Muscle layer of duodenum (tissue), 2 donors: ENCODE data around the gene SH3PXD2A.

Experiments used
- H3K27ac ChIP-seq: one replicate; pipeline ENCODE4 v1.7.0; 2013; ENCODE audit warnings: mild to moderate bottlenecking, low read length
- H3K27me3 ChIP-seq: one replicate; pipeline ENCODE4 v1.7.0; 2013; ENCODE audit warnings: low read depth, mild to moderate bottlenecking, control low read depth, low read length
- H3K36me3 ChIP-seq, 2 donors: one replicate each; pipeline ENCODE4 v1.7.0; 2013; ENCODE audit warnings: low read length in 2 of 2, control low read depth in 1 of 2, mild to moderate bottlenecking in 1 of 2; ENCODE audit not compliant: insufficient read depth in 2 of 2, control insufficient read depth in 1 of 2
- H3K4me1 ChIP-seq, 2 donors: one replicate each; pipeline ENCODE4 v1.7.0; 2013; ENCODE audit warnings: low read length in 2 of 2, mild to moderate bottlenecking in 2 of 2, control low read depth in 1 of 2, moderate library complexity in 1 of 2; ENCODE audit not compliant: insufficient read depth in 2 of 2, control insufficient read depth in 1 of 2
- H3K4me3 ChIP-seq, 2 donors: one replicate each; pipeline ENCODE4 v1.7.0; 2013; ENCODE audit warnings: low read length in 2 of 2, low read depth in 1 of 2, mild to moderate bottlenecking in 1 of 2
- H3K9me3 ChIP-seq, 2 donors: one replicate each; pipeline ENCODE4 v1.7.0; 2013; ENCODE audit warnings: low read length in 2 of 2, control low read depth in 1 of 2, mild to moderate bottlenecking in 1 of 2; ENCODE audit not compliant: control insufficient read depth in 1 of 2
- donor health status: healthy.

Gene SH3PXD2A

DNA sequence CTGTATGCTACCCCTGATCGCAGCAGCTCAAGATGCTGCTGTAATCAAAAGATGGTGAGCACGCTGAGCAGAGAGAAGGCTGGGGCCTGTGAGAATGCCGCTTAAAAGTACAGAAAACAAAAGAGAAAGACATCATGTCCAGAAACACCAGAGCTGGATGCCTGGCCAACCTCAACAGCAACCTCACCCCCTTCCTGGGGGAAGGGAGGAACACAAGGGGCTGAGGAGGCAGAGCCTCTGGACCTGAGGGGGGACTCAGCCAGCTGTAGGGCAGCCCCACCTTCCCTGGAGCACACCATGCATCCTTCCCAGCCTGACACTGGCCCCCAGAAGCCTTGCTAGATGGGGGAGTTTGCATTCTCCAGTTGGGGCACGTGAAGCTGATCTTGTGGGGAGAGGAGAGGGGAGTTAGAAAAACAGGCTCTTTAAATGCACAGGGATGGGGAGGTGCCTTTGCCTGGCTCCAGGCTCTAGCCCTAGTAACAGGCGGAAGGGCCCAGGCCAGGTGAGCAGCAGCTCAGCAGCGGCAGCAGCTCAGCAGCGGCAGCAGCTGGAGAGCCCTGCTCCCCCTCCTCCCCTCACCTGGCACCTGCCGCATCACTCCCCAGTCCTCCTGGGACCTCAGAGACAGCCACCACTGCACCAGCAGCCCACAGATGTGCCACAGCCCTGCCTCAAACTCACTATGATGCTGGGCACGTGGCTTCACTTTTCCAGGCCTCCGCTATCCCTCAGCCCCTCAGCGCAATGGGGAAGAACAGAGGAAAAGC lies 205.5 kb downstream of the SH3PXD2A start:
- H3K36me3 ChIP-seq, result peaks cover 0 to 11% of the 10 kb centered on the region in 2 donors
- H3K9me3 ChIP-seq, result no peaks in the 10 kb centered on the region
- no peak overlapping the region for H3K4me3 ChIP-seq
- H3K4me1 ChIP-seq, result peaks cover 38 to 70% of the 10 kb centered on the region in 2 donors
- H3K27ac ChIP-seq, result no peak overlapping the region
- H3K27me3 ChIP-seq, result no peaks in the 10 kb centered on the region

DNA sequence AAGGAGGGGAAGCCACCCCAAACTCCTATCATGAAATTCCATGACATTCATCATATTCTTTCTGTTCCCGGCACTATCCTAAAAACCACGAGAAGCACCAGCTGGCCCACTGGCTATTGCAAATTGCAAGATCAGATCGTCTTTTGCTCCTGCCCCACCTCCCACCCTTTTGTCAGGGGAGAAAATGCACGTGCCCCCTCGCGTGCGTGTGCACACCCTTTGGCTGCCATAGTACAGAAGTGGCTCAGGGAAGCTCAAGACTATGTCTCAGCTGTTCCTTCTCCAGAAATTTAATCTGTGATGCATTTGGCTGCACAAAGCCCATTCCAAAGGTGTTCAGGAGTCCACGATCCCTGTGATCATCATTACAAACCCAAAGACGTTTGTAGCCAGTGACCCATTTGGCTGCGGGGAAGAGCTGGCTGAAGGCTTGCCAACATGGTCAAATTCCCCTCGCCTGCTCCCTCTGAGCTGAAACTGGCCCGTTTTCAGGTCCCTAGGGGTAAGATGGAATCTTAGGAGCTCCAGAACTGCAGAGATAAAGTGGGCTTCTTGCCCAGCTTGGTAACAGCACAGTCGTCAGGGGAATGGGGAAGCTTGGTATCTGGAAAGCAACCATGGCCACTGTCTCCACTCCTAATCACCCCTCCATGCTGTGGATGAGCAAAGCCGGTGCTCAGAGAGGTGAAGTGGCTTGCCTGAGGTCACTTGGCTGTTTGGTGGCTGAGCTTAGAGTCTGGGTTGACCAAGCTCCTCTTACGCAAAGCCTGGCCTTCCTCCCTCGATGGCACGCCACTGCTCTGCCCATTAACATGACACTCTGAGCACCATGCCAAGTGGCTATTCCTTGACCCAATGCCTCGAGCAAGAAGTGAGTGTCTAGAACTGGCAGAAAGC lies 206.5 kb downstream of the SH3PXD2A start:
- Histone ChIP-seq H3K27me3 (no peaks in the 10 kb centered on the region), H3K9me3 (no peaks in the 10 kb centered on the region), H3K4me1 (peaks cover 38 to 72% of the 10 kb centered on the region in 2 donors), H3K27ac (peak overlapping the region; percentile 6), H3K36me3 (peaks cover 0 to 7% of the 10 kb centered on the region in 2 donors), H3K4me3 (no peak overlapping the region)

- Histone ChIP-seq H3K4me3 (no peak overlapping the region), H3K27me3 (no peaks in the 10 kb centered on the region), H3K9me3 (no peaks in the 10 kb centered on the region), H3K4me1 (peaks cover 35 to 69% of the 10 kb centered on the region in 2 donors), H3K36me3 (peaks cover 0 to 7% of the 10 kb centered on the region in 2 donors), H3K27ac (peak overlapping the region; percentile 6)
Measured at GRCh38 chr10:103648251-103648635, 207.1 kb downstream of the SH3PXD2A start.

- Histone ChIP-seq H3K9me3 (no peaks in the 10 kb centered on the region), H3K4me3 (no peak overlapping the region), H3K27ac (peak overlapping the region; percentile 40), H3K27me3 (no peaks in the 10 kb centered on the region), H3K36me3 (peaks cover 0 to 5% of the 10 kb centered on the region in 2 donors), H3K4me1 (peaks cover 19 to 54% of the 10 kb centered on the region in 2 donors)
Measured at GRCh38 chr10:103646304-103646703, 209.1 kb downstream of the SH3PXD2A start.

DNA sequence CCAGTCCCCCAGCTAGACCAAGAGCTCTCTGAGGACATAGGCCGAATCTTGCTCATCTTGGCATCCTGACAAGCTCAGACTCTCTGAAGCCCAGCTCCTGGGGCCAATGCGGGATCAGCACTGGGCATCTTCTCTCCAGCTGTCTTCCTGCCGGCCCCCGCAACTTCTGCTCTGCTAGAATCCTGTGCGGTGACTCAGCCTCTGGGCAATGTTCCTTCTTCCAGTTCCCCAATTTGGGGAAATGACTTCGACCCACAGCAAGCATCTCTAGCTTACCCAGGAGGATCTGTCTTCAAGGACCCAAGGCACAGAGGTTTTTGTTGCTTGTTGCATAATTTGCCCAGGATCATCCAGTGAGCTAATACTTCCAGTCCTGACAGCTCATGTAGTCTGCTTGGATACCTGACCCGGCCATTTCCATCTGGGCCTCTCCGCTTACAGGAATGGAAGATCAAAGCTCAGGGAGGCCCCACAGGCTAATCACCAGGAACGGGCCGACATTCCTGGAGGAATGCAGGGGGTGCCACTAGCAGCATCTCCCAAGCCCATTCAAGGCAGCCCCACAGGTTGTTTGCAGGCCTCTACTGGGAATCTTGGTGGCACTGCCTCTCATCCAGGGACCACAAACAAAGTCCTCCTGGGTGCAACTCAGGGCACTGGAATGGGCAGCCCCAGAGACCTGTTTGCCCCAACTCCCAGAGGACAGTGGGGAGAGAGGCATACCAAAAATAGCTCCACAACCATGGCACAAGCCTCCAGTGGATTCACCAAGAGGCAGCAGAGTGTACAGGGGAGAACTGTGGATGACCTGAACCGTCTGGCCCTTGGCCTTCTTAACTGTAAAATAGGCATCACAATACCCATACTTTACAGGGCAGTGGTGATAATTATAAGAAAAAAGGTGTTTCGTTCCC lies 210.0 kb downstream of the SH3PXD2A start:
- Histone ChIP-seq H3K4me1 (peaks cover 10 to 58% of the 10 kb centered on the region in 2 donors), H3K4me3 (no peak overlapping the region), H3K27ac (peak overlapping the region; percentile 40), H3K9me3 (no peaks in the 10 kb centered on the region), H3K36me3 (peaks cover 0 to 5% of the 10 kb centered on the region in 2 donors), H3K27me3 (no peaks in the 10 kb centered on the region)

GRCh38 chr10:103643381-103643780 lies 212.0 kb downstream of the SH3PXD2A start:
- H3K27ac ChIP-seq, result no peak overlapping the region
- no peaks in the 10 kb centered on the region for H3K9me3 ChIP-seq
- H3K4me1 ChIP-seq, result peaks cover 11 to 45% of the 10 kb centered on the region in 2 donors
- H3K4me3 ChIP-seq, result no peak overlapping the region
- no peaks in the 10 kb centered on the region for H3K27me3 ChIP-seq
- peaks cover 0 to 5% of the 10 kb centered on the region in 2 donors for H3K36me3 ChIP-seq

- peaks cover 16 to 52% of the 10 kb centered on the region in 2 donors for H3K4me1 ChIP-seq
- H3K27me3 ChIP-seq, result no peaks in the 10 kb centered on the region
Measured at GRCh38 chr10:103641326-103641725, 214.1 kb downstream of the SH3PXD2A start.

GRCh38 chr10:103640436-103641181 lies 214.8 kb downstream of the SH3PXD2A start:
- Histone ChIP-seq H3K27me3 (no peaks in the 10 kb centered on the region), H3K36me3 (no peaks in the 10 kb centered on the region), H3K4me3 (no peak overlapping the region), H3K27ac (no peak overlapping the region), H3K4me1 (peaks cover 11 to 51% of the 10 kb centered on the region in 2 donors), H3K9me3 (no peaks in the 10 kb centered on the region)

More at GRCh38 chr10:103641326-103641725, 214.1 kb downstream of the SH3PXD2A start:
- Histone ChIP-seq H3K27ac (no peak overlapping the region), H3K4me3 (no peak overlapping the region), H3K36me3 (no peaks in the 10 kb centered on the region), H3K9me3 (no peaks in the 10 kb centered on the region)

DNA sequence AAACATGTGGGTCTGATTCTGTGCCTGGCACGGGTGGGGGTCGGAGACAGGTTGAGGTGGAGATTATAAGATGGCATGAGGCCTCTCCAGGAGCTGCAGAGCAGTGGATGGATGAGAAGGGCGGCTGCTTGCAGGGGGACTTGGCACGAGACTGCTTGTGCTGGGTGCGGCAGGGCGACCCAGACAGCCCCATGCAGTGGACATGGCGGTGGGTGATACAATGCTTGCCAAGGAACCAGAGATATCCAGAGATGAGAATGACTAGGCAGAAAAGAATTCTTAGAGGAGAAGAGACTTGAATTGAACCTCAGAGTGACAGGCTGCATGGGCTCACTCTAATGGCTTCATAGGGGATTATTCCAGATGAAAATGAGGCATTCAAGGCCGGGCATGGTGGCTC lies 216.4 kb downstream of the SH3PXD2A start:
- H3K4me3 ChIP-seq, result no peak overlapping the region
- H3K36me3 ChIP-seq, result peaks cover 0 to 9% of the 10 kb centered on the region in 2 donors
- H3K27ac ChIP-seq, result no peak overlapping the region
- H3K27me3 ChIP-seq, result no peaks in the 10 kb centered on the region
- H3K9me3 ChIP-seq, result no peaks in the 10 kb centered on the region
- peaks cover 9 to 46% of the 10 kb centered on the region in 2 donors for H3K4me1 ChIP-seq

DNA sequence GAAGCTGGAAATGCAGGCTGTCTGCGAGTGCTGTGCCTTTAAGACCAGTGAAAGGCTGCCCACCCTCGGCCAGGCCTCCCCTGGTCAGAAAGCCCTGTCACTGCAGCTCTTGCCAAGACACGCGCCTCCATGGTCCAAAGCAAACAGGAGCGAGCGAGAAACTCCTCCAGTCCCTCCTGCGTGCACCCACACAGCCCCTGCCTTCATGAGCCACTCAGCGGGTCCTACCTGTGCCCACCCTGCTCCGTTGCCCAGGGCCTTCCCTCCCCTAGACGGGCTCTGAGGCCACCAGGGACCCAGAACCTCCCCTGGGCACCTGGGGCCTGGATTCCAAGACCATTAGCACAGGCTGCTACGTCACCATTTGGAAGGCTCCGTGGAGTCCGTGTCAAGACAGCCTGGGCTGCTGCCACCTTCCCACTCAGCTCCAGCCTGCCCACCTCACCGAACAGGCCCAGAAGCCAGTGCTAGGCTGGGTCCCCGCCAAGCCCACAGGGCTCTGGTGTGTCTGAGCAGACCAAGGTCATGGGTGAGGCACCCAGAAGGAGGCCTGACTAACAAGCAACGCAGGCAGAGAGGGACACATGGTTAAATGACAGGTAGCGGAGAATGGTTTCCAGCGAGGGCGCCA lies 217.3 kb downstream of the SH3PXD2A start:
- H3K27me3 ChIP-seq, result no peaks in the 10 kb centered on the region
- H3K9me3 ChIP-seq, result no peaks in the 10 kb centered on the region
- H3K36me3 ChIP-seq, result peaks cover 0 to 11% of the 10 kb centered on the region in 2 donors
- H3K4me1 ChIP-seq, result peaks cover 9 to 46% of the 10 kb centered on the region in 2 donors
- H3K4me3 ChIP-seq, result no peak overlapping the region
- H3K27ac ChIP-seq, result peak overlapping the region; percentile 27
